IMR-90 (cell line): ENCODE results near the gene GLCCI1. TPM values are rescaled to one million over a fixed set of nuclear protein-coding genes. Genes with fewer than 3 reads are reported as not detected.
A peak's percentile ranks its signal among the peaks of the same experiment; 100 is the strongest.

Source experiments
- ATAC-seq: fragments of 200-7000 bp; cut with Tn5 transposase; 2 replicates; pipeline ENCODE4 v1.9.1; 2020; ENCODE audit warnings: low read depth, mild to moderate bottlenecking, moderate library complexity
- BruUV-seq: library from RNA; stranded (reverse); fragments of 400-500 nt; replicated peaks from 2 replicates; lab custom pipeline; 2021; lab: Mats Ljungman, UMichigan
- CTCF ChIA-PET: fragments of 300-600 bp; formaldehyde crosslinking; extraction: SDS; loops from one replicate; lab custom pipeline; 2021; ENCODE audit warnings: antibody characterized with exemption; lab: Yijun Ruan, JAX
- POLR2A ChIA-PET: fragments of 300-600 bp; sonication (Branson Sonifier 250); formaldehyde crosslinking; loops from one replicate; lab custom pipeline; 2022; ENCODE audit warnings: antibody characterized with exemption; ENCODE audit not compliant: unreplicated experiment; lab: Charles Lee
- DNase-seq: peaks from one replicate; pipeline ENCODE4 v3.0.0; 2013
- H2AFZ ChIP-seq: replicated peaks from 2 replicates; pipeline ENCODE3; 2013; ENCODE audit warnings: low read length, mild to moderate bottlenecking; ENCODE audit not compliant: poor library complexity
- H2AK5ac ChIP-seq: 2 replicates; pipeline ENCODE4 v1.6.1; 2013; ENCODE audit warnings: low read depth, low read length, inconsistent platforms
- H2AK9ac ChIP-seq: replicated peaks from 2 replicates; pipeline ENCODE3; 2013; ENCODE audit warnings: mild to moderate bottlenecking, low read depth, low read length, moderate library complexity; ENCODE audit not compliant: poor library complexity
- H2BK120ac ChIP-seq: 2 replicates; pipeline ENCODE4 v1.6.1; 2013; ENCODE audit warnings: low read depth, low read length, inconsistent platforms
- H2BK15ac ChIP-seq: 3 replicates; pipeline ENCODE4 v1.6.1; 2013; ENCODE audit warnings: low read depth, low read length, inconsistent platforms
- H2BK20ac ChIP-seq: 2 replicates; pipeline ENCODE4 v1.6.1; 2013; ENCODE audit warnings: low read depth, mild to moderate bottlenecking, inconsistent platforms, low read length, moderate library complexity
- H2BK5ac ChIP-seq: 2 replicates; pipeline ENCODE4 v1.6.1; 2013; ENCODE audit warnings: mild to moderate bottlenecking, low read depth, low read length, inconsistent platforms; ENCODE audit not compliant: poor library complexity, severe bottlenecking
- H3K14ac ChIP-seq: replicated peaks from 2 replicates; pipeline ENCODE4 v1.6.1; 2013; ENCODE audit warnings: low read depth, low read length, inconsistent platforms
- H3K18ac ChIP-seq: 2 replicates; pipeline ENCODE4 v1.6.1; 2013; ENCODE audit warnings: low read depth, low read length, control low read depth
- H3K23ac ChIP-seq: 2 replicates; pipeline ENCODE4 v1.6.1; 2013; ENCODE audit warnings: low read depth, low read length, inconsistent platforms
- H3K27ac ChIP-seq: 2 replicates; pipeline ENCODE4 v1.5.1; 2013; ENCODE audit warnings: mild to moderate bottlenecking, control low read depth, low read length; ENCODE audit not compliant: insufficient read depth
- H3K27me3 ChIP-seq: 2 replicates; pipeline ENCODE4 v1.6.1; 2013; ENCODE audit warnings: low read length; ENCODE audit not compliant: control insufficient read depth, insufficient read depth
- H3K36me3 ChIP-seq: 2 replicates; pipeline ENCODE4 v1.6.1; 2013; ENCODE audit warnings: low read length, mixed read lengths; ENCODE audit not compliant: control insufficient read depth, insufficient read depth
- H3K4ac ChIP-seq: 2 replicates; pipeline ENCODE4 v1.6.1; 2013; ENCODE audit warnings: low read depth, low read length, inconsistent platforms
- H3K4me1 ChIP-seq: 2 replicates; pipeline ENCODE4 v1.6.1; 2013; ENCODE audit warnings: low read length, mixed read lengths; ENCODE audit not compliant: control insufficient read depth, insufficient read depth
- H3K4me2 ChIP-seq: 2 replicates; pipeline ENCODE4 v1.6.1; 2013; ENCODE audit warnings: low read depth, mild to moderate bottlenecking, control low read depth, low read length, moderate library complexity
- H3K4me3 ChIP-seq: 2 replicates; pipeline ENCODE4 v1.5.1; 2013; ENCODE audit warnings: low read depth, mild to moderate bottlenecking, control low read depth, low read length, moderate library complexity; ENCODE audit not compliant: insufficient read depth
- H3K56ac ChIP-seq: 2 replicates; pipeline ENCODE4 v1.6.1; 2013; ENCODE audit warnings: low read length, inconsistent platforms; ENCODE audit not compliant: insufficient read depth; ENCODE audit errors: extremely low read depth
- H3K79me1 ChIP-seq, 2 experiments: 2 replicates each; pipeline ENCODE4 v1.6.1; 2013; ENCODE audit warnings: low read length in 2 of 2, inconsistent platforms in 1 of 2, low read depth in 1 of 2
- H3K9ac ChIP-seq: 2 replicates; pipeline ENCODE4 v1.6.1; 2013; ENCODE audit warnings: low read depth, low read length, control low read depth
- H3K9me1 ChIP-seq: 2 replicates; pipeline ENCODE4 v1.6.1; 2013; ENCODE audit warnings: low read length, inconsistent platforms; ENCODE audit not compliant: insufficient read depth
- H3K9me3 ChIP-seq: 2 replicates; pipeline ENCODE4 v1.6.1; 2013; ENCODE audit warnings: low read length; ENCODE audit not compliant: control insufficient read depth, insufficient read depth
- H4K20me1 ChIP-seq: 2 replicates; pipeline ENCODE4 v1.6.1; 2013; ENCODE audit warnings: low read length, inconsistent platforms; ENCODE audit not compliant: insufficient read depth
- H4K5ac ChIP-seq: 2 replicates; pipeline ENCODE4 v1.6.1; 2013; ENCODE audit warnings: mild to moderate bottlenecking, low read depth, low read length, control low read depth
- H4K8ac ChIP-seq, 2 experiments: 2 replicates each; pipeline ENCODE4 v1.6.1; 2013; ENCODE audit warnings: low read depth in 2 of 2, low read length in 2 of 2, control low read depth in 1 of 2, inconsistent platforms in 1 of 2
- H4K91ac ChIP-seq: 2 replicates; pipeline ENCODE4 v1.6.1; 2013; ENCODE audit warnings: low read depth, low read length, inconsistent platforms; ENCODE audit not compliant: insufficient read depth
- FOS ChIP-seq: fragments of 150-350 bp; IDR thresholded peaks from 2 replicates; pipeline ENCODE4 v1.6.1; 2016; ENCODE audit warnings: low read depth, low read length
- POLR2A ChIP-seq: IDR thresholded peaks from 2 replicates; pipeline ENCODE4 v1.6.1; 2012; ENCODE audit warnings: mild to moderate bottlenecking, low read depth, low read length
- RAD21 ChIP-seq: IDR thresholded peaks from 2 replicates; pipeline ENCODE4 v1.6.1; 2012; ENCODE audit warnings: low read length, improper control_type of control experiment
- dilution Hi-C: fragments of 300-500 bp; cut with HindIII; formaldehyde crosslinking; loops from one replicate; pipeline ENCODE4 v1.14.3; 2018; ENCODE audit warnings: low sequenced_read_pairs; ENCODE audit not compliant: unreplicated experiment
- in situ Hi-C: fragments of 300-500 bp; cut with MboI; formaldehyde crosslinking; loops from 3 replicates; pipeline ENCODE4 v1.14.3; 2019; ENCODE audit warnings: low sequenced_read_pairs, inconsistent platforms, mixed read lengths
- intact Hi-C: fragments of 100-400 bp; cut with micrococcal nuclease; formaldehyde crosslinking; loops from 2 replicates; pipeline ENCODE4 v1.10.0; 2022
- polyA plus RNA-seq, 3 experiments: library from polyadenylated mRNA; depleted of rRNA; stranded (reverse); fragments of >200 nt; gene quantifications; 2 replicates each; pipeline ENCODE4 v1.2.3, GENCODE V29; 2012; ENCODE audit warnings: low replicate concordance in 1 of 3
- total RNA-seq: library from RNA; depleted of rRNA; stranded (reverse); fragments of >200 nt; gene quantifications from 2 replicates; pipeline ENCODE4 v1.2.3, GENCODE V29; 2012
- TF ChIP-seq, protein P1 (sequence below): fragments of 150-350 bp; IDR thresholded peaks from 2 replicates; pipeline ENCODE4 v1.6.1; 2017; ENCODE audit warnings: mild to moderate bottlenecking, antibody characterized with exemption, low read length, low read depth

The GLCCI1 gene
- total and polyA plus RNA-seq, 2 of the 4 experiments (the other 2 are of a cell fraction) = 4.1 to 6.2 TPM

DNA sequence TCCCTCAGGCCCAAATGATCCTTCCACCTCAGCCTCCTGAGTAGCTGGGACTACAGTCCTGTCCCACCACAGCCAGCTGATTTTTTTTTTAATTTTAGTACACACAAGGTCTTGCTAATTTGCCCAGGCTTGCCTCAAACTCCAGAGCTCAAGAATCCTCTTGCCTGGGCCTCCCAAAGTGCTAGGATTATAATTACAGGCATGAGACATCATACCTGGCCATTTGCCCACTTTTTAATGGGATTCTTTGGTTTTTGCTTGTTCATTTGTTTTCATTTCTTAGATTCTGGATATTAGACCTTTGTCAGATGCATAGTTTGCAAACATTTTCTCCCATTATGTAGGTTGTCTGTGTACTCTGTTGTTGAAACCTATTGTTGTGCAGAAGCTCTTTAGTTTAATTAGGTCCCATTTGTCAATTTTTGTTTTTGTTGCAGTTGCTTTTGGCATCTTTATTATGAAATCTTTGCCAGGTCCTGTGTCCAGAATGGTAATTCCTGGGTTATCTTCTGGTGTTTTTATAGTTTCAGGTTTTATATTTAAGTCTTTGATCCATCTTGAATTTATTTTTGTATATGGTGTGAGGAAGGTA, 95.2 kb downstream of the GLCCI1 start:
- DNase-seq (peak; percentile 23), ATAC-seq (no peak)
- no peaks in the 10 kb centered on the region for H4K20me1 ChIP-seq
- no peaks in the 10 kb centered on the region for H3K27me3 ChIP-seq
- H3K56ac ChIP-seq = no peak overlapping the region
- POLR2A ChIA-PET = no interaction called here
- H3K9me3 ChIP-seq = no peaks in the 10 kb centered on the region
- H2BK120ac ChIP-seq = no peak overlapping the region
- no peak overlapping the region for H3K4me3 ChIP-seq
- in situ Hi-C loops (no loop called here), dilution Hi-C loops (no loop called here), intact Hi-C loops (no loop called here)
- H2AK5ac ChIP-seq = no peak overlapping the region
- TF ChIP-seq, protein P1, sequence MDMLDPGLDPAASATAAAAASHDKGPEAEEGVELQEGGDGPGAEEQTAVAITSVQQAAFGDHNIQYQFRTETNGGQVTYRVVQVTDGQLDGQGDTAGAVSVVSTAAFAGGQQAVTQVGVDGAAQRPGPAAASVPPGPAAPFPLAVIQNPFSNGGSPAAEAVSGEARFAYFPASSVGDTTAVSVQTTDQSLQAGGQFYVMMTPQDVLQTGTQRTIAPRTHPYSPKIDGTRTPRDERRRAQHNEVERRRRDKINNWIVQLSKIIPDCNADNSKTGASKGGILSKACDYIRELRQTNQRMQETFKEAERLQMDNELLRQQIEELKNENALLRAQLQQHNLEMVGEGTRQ = no peak
- no peak for TF ChIP-seq FOS
- TF ChIP-seq RAD21 = no peak
- no peak for TF ChIP-seq POLR2A
- no peak overlapping the region for H2BK5ac ChIP-seq
- no peaks in the 10 kb centered on the region for H3K9me1 ChIP-seq
- no peak overlapping the region for H3K9ac ChIP-seq
- no peak overlapping the region for H4K91ac ChIP-seq
- H2AK9ac ChIP-seq = no peak overlapping the region
- peaks cover 2% of the 10 kb centered on the region; the same call in 1 of the 2 replicates for H3K36me3 ChIP-seq
- H2BK15ac ChIP-seq = no peak overlapping the region
- no peak overlapping the region for H2BK20ac ChIP-seq
- H2AFZ ChIP-seq = no peak overlapping the region
- H3K18ac ChIP-seq = no peak overlapping the region
- peaks cover 0 to 4% of the 10 kb centered on the region in 2 experiments; a peak in 2 of 4 replicates for H3K79me1 ChIP-seq
- CTCF ChIA-PET = no interaction called here
- H3K14ac ChIP-seq = no peak overlapping the region
- no peak overlapping the region for H4K8ac ChIP-seq
- peaks cover 2% of the 10 kb centered on the region; the same call in 1 of the 2 replicates for H3K4me1 ChIP-seq
- no peak overlapping the region for H3K4me2 ChIP-seq
- no peak overlapping the region for H3K4ac ChIP-seq
- no peak overlapping the region for H3K27ac ChIP-seq
- no TSS peak for BruUV-seq
- H4K5ac ChIP-seq = no peak overlapping the region
- H3K23ac ChIP-seq = no peak overlapping the region
